ENCODE measurements around the gene GGT6. TPM values are rescaled to one million over a fixed set of nuclear protein-coding genes. Genes with fewer than 3 reads are reported as not detected.

Gene GGT6
- total RNA-seq, 1 donor from 2014 or later = not detected

- intact Hi-C loops (cut with micrococcal nuclease) = loop anchor here (10.0 kb wide), 1 partner anchor 73 kb away; the partner anchor contains the start of gene SPNS3
Measured at GRCh38 chr17:4508207-4508606, 52.2 kb downstream of the GGT6 start.

GRCh38 chr17:4507361-4508111 is 52.8 kb downstream of the GGT6 start:
- intact Hi-C loops (cut with micrococcal nuclease) = loop anchor here (10.0 kb wide), 1 partner anchor 73 kb away; the partner anchor contains the start of gene SPNS3

Other genes with a start within 250 kb of the GGT6 start
- 78.4 and 83.9 TPM in 2 replicates for gene UBE2G1, start 193.9 kb downstream of the GGT6 start, total RNA-seq
- gene SPNS3, start 126.6 kb downstream of the GGT6 start, total RNA-seq = 9.6 and 10.6 TPM in 2 replicates
- gene SPNS2, start 61.7 kb downstream of the GGT6 start, total RNA-seq = 0.36 and 0.64 TPM in 2 replicates
- 87.6 and 88.7 TPM in 2 replicates for gene MYBBP1A, start 5.2 kb downstream of the GGT6 start, total RNA-seq
- not detected in 2 replicates for gene SMTNL2, start 24.0 kb upstream of the GGT6 start, total RNA-seq
- gene ALOX15, start 81.1 kb upstream of the GGT6 start, total RNA-seq = not detected in 2 replicates
- 77.1 and 81.3 TPM in 2 replicates for gene PELP1, start 143.6 kb upstream of the GGT6 start, total RNA-seq
- gene ARRB2, start 150.1 kb upstream of the GGT6 start, total RNA-seq = 344 and 354 TPM in 2 replicates
- 21.6 and 23.4 TPM in 2 replicates for gene MED11, start 170.9 kb upstream of the GGT6 start, total RNA-seq
- 0.09 TPM in 1 of 2 replicates, not detected in the other for gene ZMYND15, start 179.3 kb upstream of the GGT6 start, total RNA-seq
- 0.75 and 0.80 TPM in 2 replicates for gene CXCL16, start 179.4 kb upstream of the GGT6 start, total RNA-seq
- not detected in 2 replicates for gene TM4SF5, start 211.3 kb upstream of the GGT6 start, total RNA-seq
- gene VMO1, start 225.8 kb upstream of the GGT6 start, total RNA-seq = 0.27 and 0.41 TPM in 2 replicates
- gene GLTPD2, start 228.4 kb upstream of the GGT6 start, total RNA-seq = not detected in 2 replicates
- gene PSMB6, start 235.6 kb upstream of the GGT6 start, total RNA-seq = 153 and 157 TPM in 2 replicates
- 14.0 and 15.8 TPM in 2 replicates for gene PLD2, start 246.6 kb upstream of the GGT6 start, total RNA-seq

Data from T-helper 2 cell treated with Interferon-gamma antibody and Interleukin-4, amounts not matched to agents 100 ng/mL and 5 ng/mL, for 36 hours (primary cell).